HG03565 (cell line): ENCODE data around the gene SEPTIN3.

Experiments
- ATAC-seq: cut with Tn5 transposase; IDR thresholded peaks from one replicate; pipeline ENCODE4 v1.9.1; 2021; ENCODE audit warnings: mild to moderate bottlenecking, moderate library complexity; ENCODE audit not compliant: unreplicated experiment

Gene SEPTIN3

DNA sequence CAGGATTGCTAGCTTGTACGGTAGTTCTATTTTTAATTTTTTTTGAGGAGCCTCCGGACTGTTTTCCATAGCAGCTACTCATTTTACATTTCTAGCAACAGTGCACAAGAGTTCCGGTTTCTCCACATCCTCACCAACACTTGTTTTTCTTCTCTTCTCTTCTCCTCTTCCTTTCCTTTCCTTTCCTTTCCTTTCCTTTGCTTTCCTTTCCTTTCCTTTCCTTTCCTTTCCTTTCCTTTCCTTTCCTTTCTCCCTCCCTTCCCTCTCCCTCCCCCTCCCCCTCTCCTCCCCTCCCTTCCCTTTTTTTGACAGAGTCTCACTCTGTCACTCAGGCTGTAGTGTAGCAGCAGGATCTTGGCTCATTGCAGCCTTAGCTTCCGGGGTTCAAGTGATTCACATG is 38.7 kb downstream of the SEPTIN3 start:
- ATAC-seq = no peak

GRCh38 chr22:42010778-42011177 is 41.5 kb downstream of the SEPTIN3 start:
- ATAC-seq = no peak

DNA sequence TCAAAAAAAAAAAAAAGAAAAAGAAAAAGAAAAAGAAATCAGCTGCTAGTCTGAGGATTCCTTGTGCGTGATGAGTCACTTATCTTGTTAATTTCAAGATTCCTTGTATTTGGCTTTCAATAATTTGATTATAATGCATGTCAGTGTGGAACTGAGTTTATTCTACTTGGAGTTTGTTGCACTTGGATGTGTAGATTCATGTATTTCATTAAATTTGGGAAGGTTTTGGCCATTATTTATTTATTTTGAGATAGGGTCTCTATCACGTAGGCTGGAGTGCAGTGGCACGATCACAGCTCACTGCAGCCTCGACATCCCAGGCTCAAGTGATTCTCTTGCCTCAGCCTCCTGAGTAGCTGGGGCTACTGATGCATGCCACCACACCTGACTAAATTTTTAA is 44.1 kb downstream of the SEPTIN3 start:
- no peak for ATAC-seq

DNA sequence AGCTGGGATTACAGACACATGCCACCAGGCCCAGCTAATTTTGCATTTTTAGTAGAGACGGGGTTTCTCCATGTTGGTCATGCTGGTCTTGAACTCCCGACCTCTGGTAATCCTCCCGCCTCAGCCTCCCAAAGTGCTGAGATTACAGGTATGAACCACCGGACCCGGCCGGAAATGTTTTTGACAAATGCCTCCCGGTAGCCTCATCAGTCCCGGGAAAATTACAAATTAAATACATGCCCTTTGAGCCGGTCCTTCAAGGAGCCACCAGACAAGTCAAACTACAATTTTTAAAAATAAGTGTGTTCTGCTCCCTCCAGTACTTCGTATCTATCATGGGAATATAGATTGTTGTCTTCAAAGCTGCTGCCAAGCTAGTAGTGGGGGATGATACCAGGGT is 46.9 kb downstream of the SEPTIN3 start:
- ATAC-seq = no peak

GRCh38 chr22:42018224-42018623 is 49.0 kb downstream of the SEPTIN3 start:
- no peak for ATAC-seq
